HG02973 (cell line): ENCODE data around the gene DSCAML1.

Experiments
- ATAC-seq: cut with Tn5 transposase; IDR thresholded peaks from one replicate; pipeline ENCODE4 v1.9.1; 2021; ENCODE audit warnings: moderate library complexity; ENCODE audit not compliant: unreplicated experiment

The DSCAML1 gene

GRCh38 chr11:117670924-117671323, 126.1 kb downstream of the DSCAML1 start:
- ATAC-seq = no peak

DNA sequence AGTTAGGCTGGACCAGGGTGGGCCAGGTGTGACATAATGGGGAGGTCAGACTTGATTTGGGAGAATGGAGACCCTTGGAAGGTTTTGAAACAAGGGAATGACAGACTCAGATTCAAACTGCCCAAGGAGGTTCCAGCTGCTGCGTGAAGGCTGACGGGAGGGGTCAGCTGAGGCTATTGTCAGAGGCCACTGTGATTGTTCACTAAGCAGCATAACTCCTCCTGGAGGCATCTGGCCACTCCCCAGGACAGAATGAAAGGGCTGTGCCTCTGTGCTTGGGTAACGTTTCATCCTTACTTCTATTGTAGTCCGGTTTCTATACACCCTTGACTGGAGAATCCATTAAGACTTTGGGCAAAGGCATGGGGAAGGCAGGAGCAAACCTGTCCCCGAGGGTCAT, 126.6 kb downstream of the DSCAML1 start:
- no peak for ATAC-seq

GRCh38 chr11:117669616-117670015, 127.4 kb downstream of the DSCAML1 start:
- no peak for ATAC-seq

DNA sequence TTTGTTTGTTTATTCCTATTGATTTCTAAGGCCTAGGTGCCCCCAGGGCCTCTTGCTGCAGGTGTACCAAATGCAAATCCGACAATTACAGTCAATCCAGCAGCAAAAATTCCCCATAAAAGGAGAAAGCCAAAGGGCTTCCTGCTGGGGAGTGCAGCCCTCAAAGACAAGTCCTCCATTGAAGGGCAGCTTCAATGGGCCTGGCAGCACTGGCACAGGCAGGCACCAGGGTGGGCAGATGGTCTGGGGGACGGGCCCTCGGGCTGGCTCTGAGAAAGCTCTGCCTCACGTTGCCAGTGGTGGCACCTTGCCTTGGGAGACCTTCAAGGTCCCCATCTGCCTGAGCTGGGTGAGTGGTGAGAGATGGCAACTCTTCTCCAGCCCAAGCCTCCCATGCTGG, 128.0 kb downstream of the DSCAML1 start:
- no peak for ATAC-seq

GRCh38 chr11:117668321-117668751, 128.7 kb downstream of the DSCAML1 start:
- no peak for ATAC-seq

GRCh38 chr11:117664897-117665296, 132.1 kb downstream of the DSCAML1 start:
- no peak for ATAC-seq

- ATAC-seq = no peak
These were observed 133.2 kb downstream of the DSCAML1 start for GRCh38 chr11:117663821-117664220.

DNA sequence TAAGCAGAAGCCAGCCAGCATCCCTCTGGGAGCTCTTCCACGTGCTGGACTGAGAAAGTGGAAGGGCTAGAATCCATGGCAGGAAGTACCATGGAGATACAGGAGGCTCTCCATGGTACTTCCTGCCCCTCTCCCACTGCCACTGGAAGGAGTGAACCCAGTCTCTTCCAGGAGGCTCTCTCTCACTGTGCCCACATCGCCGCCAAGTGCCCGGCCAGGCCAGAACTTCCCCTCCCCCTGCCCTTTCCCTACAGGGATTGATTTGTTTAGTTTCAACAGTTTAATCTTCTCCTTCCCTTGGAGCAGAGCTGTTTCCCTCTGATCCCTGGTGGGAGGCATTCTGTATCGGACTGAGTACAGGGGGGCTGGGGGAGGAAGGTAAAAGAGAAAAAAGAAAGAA, 133.6 kb downstream of the DSCAML1 start:
- ATAC-seq = no peak

- no peak for ATAC-seq
These were observed 134.2 kb downstream of the DSCAML1 start for GRCh38 chr11:117662671-117663269.

GRCh38 chr11:117662255-117662654, 134.8 kb downstream of the DSCAML1 start:
- no peak for ATAC-seq

DNA sequence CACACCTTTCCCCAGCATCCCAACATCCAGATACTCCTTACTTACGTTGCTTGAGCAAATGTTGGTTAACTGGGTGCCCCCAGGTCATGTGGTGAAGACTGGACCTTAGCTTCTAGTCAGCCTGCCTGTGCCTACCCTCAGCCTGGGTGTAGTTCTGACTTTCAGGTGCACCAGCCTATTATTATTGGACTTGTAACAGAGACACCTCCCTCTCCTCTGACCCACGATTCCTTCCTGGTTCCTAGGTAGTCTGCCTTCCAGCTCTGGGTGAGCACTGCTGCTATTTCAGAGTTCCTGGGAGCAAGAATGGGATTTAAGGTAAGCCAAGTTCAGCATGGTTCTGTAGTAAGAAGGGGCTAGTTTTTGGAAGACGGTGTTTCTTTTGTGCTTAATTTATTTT, 138.2 kb downstream of the DSCAML1 start:
- no peak for ATAC-seq

DNA sequence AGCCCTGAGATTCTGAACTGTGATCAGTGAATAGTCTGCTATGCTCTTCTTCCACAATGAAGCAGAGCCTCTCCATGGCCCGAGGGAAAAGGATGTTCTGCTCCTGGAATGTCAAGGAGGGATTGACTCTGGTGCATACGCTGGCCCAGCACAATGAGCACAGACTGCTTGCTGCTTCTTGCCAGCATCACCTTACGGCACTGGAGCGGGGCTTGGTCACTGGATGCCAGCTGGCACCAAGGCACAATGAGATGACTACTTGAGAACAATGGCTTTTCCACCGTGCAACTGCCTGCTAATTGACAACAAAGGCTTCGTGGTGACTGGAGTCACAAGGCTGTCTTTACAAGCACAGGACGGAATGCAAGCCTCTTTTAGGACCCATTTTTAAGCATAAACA, 139.2 kb downstream of the DSCAML1 start:
- ATAC-seq = no peak

DNA sequence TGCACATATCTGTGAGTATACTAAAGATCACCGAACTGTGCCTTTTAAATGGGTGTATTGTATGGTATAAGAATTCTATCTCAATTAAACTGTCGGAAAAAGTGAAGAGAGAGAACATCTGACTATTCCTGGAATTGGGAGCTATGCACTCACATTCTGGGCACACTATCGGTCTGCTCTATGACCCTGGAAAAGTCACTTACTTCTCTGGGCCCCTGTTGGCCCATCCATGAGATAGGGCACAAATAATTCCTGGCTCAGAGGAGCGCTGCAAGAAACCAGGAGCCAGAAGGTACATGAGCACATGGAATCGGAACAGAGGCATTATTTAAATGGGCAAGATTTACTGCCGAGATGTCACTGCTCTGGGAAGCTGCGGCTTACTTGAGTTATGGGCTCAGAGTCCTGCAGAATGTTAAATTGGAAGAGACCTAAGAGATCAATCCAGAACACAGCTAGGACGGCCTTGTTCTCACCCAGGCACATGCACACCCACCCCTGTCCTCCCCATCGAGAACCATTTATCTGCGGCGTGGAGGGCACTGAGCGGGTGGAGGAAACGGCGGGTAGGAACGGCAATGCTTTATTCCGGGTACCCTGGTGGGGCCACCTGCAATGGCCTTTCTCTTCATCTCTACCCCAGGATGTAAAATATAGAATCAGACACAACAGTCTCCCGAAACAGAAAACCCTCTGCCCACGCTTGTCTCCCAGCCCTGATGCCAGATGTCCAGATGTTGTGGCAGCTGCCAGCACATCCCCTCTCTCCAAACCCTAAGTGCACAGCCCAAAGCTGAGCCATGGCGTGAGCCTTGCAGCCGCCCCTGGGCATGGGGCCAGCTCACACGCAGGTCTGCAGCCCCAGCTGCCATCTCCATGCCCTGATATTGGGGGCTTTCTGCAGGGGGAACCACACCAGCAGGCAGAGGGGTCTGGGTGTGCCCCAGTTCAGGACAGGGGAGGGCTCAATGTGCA, 142.4 kb downstream of the DSCAML1 start:
- ATAC-seq = no peak

DNA sequence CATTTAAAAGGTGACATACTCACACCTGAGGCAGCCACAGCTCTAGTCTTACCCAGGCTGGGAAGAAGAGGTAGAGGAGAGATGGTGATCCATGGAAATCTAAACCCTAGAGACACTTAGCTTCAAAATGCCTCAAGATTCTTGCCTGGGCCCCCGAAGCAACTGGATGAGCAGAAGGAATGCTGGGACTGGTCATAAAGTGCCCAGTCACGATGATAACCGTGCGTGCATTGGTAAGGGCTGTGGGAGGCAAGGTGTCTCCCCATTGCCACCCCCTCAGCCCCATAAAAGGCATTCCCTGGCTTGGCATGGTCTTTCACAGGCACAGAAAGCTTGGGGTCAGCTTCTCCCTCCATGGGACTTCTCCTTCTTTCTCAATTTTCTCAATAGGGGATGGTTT, 144.5 kb downstream of the DSCAML1 start:
- ATAC-seq = no peak

DNA sequence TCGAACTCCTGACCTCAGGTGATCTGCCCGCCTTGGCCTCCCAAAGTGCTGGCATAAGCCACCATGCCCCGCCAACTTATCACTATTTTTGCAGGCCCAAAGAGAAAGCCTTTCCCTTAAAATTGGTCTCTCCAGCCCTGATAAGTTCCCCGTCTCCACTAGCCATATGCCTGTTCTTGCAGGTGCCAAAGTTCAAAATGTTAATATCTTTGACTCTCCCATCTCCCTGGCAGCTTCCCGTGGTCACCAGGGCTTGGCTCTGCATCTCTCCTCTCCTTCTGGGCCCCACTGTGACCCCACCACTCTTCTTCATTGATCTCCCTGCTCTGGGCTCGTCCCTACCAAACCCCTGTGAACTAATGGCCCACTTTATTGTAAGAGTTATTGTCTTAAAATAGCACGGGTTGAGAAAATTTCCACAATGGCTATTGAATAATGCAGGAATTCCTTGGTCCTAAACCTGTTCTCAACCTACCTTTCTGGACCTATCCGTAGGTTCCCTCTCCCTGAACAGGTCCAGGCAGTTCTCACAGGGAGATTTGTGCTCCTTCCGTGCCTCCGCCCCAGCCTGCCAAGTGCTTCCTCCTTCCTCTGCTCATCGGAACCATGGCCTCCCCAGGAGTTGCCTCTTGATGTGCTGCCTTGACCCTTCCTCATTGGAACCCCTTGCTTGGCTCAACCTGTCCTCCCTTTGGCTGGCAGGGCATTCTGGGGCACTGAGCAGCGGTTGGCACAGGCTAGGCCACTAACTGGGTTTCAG, 147.5 kb downstream of the DSCAML1 start:
- ATAC-seq = no peak

- no peak for ATAC-seq
These were observed 149.1 kb downstream of the DSCAML1 start for GRCh38 chr11:117647872-117648271.

DNA sequence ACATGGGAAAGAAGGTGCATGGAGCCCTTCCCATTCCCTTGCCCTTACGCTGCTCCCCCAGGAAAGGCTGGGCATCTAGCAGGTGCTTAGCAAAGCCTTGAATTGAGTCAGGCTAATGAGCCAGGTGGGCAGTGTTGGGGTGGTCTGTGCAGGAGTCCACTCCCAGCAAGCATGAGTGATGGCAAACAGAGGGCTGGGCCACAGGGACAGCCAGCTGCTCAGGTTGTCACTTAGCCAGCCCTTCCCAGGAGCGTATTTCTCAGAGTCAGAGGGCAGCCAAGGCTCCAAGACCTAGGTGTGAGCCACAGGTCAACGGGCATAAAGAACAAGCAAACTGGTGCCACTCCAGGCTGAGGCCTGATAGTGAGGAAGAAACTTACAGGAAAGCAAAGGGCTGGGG, 149.8 kb downstream of the DSCAML1 start:
- ATAC-seq = no peak

DNA sequence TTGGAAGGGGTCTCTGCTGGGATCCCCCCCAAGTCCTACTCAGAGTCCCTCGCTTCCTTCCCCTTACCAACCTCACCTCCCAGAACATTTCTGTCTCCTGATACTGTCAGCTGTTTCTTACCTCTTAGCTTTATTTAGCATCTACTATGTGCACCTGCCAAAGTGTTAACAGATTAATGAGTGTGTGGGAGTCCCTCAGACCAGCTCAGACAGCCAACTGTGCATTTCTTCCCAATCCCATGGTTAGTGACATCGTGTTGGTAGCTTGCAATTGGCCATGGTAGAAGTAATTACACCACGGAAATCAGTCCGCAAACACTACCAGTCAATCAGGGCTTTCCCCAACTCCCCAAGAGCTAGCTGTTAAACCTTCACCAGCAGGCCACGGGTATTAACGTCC, 150.6 kb downstream of the DSCAML1 start:
- no peak for ATAC-seq

DNA sequence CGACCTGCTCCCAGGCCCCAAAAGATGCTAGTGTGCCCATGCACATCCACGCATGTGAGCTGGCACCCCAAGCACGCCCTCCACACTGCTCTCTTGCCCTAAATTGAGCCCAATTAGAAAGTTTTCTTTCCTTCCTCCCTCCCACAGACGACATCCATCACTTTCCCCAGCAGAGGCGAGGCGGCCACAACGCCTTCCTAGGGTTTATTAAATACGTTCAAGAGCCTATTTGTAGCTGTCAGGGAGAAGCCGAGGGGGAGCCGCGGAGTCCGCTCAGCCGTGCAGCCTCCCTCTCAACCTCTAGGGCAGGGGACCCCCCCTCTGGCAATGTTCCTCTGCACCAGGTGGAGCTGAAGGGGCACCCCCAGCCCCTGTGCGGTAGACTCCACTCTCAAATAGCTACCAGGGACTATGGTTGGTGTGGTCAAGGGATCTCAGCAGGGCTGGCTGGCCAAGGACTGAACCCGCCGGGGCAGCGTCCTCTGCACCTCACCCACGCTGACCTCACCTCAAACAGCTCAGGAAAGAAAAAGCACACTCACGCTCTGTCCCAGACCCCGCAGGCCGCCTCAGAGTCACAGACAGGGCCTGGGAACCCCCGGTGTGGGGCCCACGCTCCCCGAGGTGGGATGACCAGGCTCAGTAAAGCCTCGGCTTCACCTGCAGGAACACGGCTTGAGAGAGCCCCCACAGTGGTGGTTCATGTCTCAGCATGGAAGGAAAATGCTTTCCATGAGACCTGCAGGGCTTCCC, 152.4 kb downstream of the DSCAML1 start:
- no peak for ATAC-seq

DNA sequence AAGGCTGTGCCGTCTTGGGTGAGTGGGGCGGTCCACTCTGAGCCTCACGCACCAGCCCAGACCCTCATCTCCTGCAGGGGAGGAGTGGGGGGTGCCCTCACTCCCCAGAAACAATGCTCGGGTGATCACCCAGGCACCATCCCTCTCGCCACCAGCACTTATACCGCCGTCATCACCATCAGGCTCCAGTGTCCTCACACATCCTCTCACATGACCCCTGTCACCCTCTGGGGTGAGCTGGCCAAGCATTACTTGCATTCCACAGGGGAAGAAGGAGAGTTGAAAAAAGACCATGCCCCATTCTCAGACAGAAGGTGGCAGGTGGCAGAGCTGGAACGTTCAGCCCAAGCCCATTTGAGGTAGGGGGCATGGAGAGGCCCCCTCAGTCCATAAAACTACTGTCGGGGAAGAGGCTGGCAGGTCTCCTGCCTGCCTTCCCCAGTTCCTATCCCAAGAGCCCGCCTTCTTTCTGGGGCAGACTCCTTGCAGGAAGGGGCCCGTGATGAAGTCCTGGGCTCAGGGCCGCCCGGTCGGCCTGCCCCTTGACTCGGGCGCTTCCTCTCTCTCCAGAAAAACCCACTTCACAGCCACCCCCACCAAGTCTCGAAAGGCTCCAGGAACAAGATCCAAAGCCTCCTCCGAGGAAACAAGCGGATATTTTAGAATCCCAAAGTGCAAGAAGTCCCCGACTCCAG, 153.3 kb downstream of the DSCAML1 start:
- no peak for ATAC-seq
